Activated B cell treated with CpG ODN at 0.5 μM for 24 hours (primary cell): ENCODE data around the gene MATCAP1. TPM values are rescaled to one million over a fixed set of nuclear protein-coding genes. Genes with fewer than 3 reads are reported as not detected.

Experiments used
- ATAC-seq: fragments of 200-7000 bp; cut with Tn5 transposase; one replicate; pipeline ENCODE4 v1.10.0; 2021; ENCODE audit warnings: low read depth, mild to moderate bottlenecking, moderate library complexity
- CTCF ChIA-PET: fragments of 350-600 bp; sonication (Branson Sonifier 250); formaldehyde crosslinking; loops from one replicate; lab custom pipeline; 2021; ENCODE audit warnings: antibody characterized with exemption; lab: Charles Lee
- POLR2A ChIA-PET: fragments of 350-600 bp; sonication (Branson Sonifier 250); formaldehyde crosslinking; loops from one replicate; lab custom pipeline; 2021; ENCODE audit warnings: antibody characterized with exemption; lab: Charles Lee
- DNase-seq: peaks from one replicate; pipeline ENCODE4 v3.0.0; 2022
- H3K27ac Mint-ChIP-seq: one replicate; pipeline ENCODE4 v1.8.0; 2020; ENCODE audit warnings: mixed read lengths
- H3K27me3 Mint-ChIP-seq: one replicate; pipeline ENCODE4 v1.8.0; 2021; ENCODE audit warnings: mixed read lengths
- H3K36me3 Mint-ChIP-seq: one replicate; pipeline ENCODE4 v1.8.0; 2021; ENCODE audit warnings: low read depth, mixed read lengths
- H3K4me1 Mint-ChIP-seq: one replicate; pipeline ENCODE4 v1.8.0; 2021; ENCODE audit warnings: mixed read lengths
- H3K4me3 Mint-ChIP-seq: one replicate; pipeline ENCODE4 v1.8.0; 2020; ENCODE audit warnings: mild to moderate bottlenecking, mixed read lengths
- H3K9me3 Mint-ChIP-seq: one replicate; pipeline ENCODE4 v1.8.0; 2020; ENCODE audit warnings: mixed read lengths
- intact Hi-C: fragments of 100-400 bp; cut with micrococcal nuclease; formaldehyde crosslinking; loops from one replicate; pipeline ENCODE4 v1.15.1; 2024
- total RNA-seq: library from RNA; stranded (reverse); gene quantifications from 2 replicates; pipeline ENCODE4 v1.2.3, GENCODE V29; 2022
- TF ChIP-seq, protein P1 (sequence below): fragments of 200-600 bp; IDR thresholded peaks from one replicate; pipeline ENCODE4 v1.8.0; 2022; ENCODE audit warnings: antibody characterized with exemption, mild to moderate bottlenecking

MATCAP1 gene
- total RNA-seq, 1 donor from 2014 or later: 18.7 TPM

DNA sequence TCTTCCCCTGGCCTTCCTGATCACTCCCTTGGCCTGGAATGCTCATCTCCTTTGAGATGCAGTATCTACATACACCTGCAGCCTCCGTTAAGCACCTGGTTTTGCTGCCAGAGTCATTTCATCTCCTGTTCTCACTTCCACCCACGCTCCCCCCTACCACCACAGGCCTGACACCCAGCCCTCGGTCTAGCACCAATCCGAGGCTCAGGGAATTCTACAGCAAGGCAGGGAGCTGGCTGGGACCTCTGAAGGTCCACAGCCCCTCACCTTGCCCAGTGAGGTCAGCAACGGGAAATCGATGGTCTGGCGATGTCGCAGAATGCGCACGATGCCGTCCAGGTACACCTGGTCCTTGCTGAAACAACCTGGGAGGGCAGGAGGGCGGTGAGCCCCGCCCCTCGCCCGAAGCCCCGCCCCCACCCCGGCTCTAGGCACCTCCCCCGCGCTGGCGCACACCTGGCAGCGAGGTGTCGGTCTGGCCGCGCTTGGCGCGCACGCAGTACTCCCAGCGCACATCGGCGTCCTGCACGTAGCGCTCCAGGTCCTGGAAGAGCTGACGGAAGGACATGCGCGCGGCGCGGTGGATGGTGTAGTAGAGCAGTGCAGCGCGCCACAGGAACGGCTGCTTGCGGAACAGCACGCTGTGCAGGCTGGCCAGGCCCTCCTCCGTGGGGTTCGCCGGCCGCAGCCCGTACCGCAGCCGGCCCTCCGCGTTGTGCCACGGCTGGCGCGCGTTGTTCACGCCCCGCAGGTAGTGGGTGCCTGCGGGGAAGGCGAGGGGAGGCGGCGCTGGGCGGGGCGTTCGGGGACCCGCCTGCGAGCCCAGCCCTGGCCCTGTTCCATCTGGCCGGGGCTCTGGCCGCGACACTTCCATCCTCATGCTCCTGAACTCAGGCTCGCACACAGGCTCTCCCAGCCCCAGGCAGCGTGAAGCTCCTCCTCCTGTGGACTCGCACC lies 5.7 kb downstream of the MATCAP1 start:
- intact Hi-C loops: no loop called here
- H3K4me1 Mint-ChIP-seq: peaks cover 18% of the 10 kb centered on the region
- H3K27ac Mint-ChIP-seq: no peak overlapping the region
- peaks cover 35% of the 10 kb centered on the region for H3K27me3 Mint-ChIP-seq
- peak; percentile 51 for ATAC-seq
- TF ChIP-seq, protein P1, sequence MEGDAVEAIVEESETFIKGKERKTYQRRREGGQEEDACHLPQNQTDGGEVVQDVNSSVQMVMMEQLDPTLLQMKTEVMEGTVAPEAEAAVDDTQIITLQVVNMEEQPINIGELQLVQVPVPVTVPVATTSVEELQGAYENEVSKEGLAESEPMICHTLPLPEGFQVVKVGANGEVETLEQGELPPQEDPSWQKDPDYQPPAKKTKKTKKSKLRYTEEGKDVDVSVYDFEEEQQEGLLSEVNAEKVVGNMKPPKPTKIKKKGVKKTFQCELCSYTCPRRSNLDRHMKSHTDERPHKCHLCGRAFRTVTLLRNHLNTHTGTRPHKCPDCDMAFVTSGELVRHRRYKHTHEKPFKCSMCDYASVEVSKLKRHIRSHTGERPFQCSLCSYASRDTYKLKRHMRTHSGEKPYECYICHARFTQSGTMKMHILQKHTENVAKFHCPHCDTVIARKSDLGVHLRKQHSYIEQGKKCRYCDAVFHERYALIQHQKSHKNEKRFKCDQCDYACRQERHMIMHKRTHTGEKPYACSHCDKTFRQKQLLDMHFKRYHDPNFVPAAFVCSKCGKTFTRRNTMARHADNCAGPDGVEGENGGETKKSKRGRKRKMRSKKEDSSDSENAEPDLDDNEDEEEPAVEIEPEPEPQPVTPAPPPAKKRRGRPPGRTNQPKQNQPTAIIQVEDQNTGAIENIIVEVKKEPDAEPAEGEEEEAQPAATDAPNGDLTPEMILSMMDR: no peak
- ChIA-PET CTCF (interaction anchor here (1.3 to 1.9 kb wide), 2 partner anchors 7 to 20 kb away, joined by 4 to 10 read pairs; no protein-coding TSS in a partner anchor), POLR2A (interaction anchor here (0.7 to 0.9 kb wide), 2 partner anchors 8 to 209 kb away, joined by 3 to 7 read pairs; no protein-coding TSS in a partner anchor)
- peak overlapping the region; percentile 72 for H3K4me3 Mint-ChIP-seq
- no peaks in the 10 kb centered on the region for H3K36me3 Mint-ChIP-seq
- H3K9me3 Mint-ChIP-seq: no peaks in the 10 kb centered on the region
- DNase-seq: no peak

DNA sequence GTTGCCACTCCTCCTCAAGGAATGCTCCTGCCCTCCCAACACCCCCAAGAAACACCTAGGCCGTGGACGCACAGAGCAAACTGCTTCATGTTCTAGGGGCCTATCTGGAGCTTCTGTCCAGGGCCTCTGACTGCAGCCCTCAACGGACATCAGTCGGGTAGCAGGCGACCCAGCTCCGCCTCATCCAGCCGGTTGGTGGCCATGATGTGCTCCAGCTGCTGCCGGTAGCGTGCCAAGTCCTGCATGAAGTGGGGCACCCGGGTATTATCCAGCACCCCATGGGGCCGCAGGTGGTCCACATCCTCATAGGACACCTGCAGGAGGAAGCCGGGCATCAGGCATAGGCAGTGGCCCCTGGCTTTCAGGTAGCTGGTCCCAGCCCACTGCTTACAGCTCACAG lies 7.1 kb downstream of the MATCAP1 start:
- no peak for ATAC-seq
- intact Hi-C loops: no loop called here
- Mint-ChIP-seq H3K4me1 (peaks cover 18% of the 10 kb centered on the region), H3K36me3 (no peaks in the 10 kb centered on the region), H3K27ac (no peak overlapping the region), H3K4me3 (no peak overlapping the region), H3K9me3 (no peaks in the 10 kb centered on the region), H3K27me3 (peaks cover 42% of the 10 kb centered on the region)
- POLR2A ChIA-PET: interaction anchor here (0.9 kb wide), 1 partner anchor 9 kb away, joined by 3 read pairs; no protein-coding TSS in a partner anchor
- no peak for DNase-seq
- TF ChIP-seq, protein P1: no peak
- CTCF ChIA-PET: interaction anchor here (1.9 kb wide), 1 partner anchor 9 kb away, joined by 10 read pairs; no protein-coding TSS in a partner anchor

DNA sequence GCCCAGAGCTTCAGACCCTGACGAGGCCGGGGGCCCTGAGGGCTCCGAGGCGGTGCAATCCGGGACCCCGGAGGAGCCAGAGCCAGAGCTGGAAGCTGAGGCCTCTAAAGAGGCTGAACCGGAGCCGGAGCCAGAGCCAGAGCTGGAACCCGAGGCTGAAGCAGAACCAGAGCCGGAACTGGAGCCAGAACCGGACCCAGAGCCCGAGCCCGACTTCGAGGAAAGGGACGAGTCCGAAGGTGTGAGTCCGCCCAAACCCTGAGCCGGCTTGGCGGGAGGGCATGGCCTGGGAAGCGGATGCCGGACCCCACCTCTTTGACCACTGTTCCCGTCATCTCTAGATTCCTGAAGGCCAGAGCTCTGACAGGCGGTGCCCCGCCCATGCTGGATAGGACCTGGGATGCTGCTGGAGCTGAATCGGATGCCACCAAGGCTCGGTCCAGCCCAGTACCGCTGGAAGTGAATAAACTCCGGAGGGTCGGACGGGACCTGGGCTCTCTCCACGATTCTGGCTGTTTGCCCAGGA lies 9.0 kb downstream of the MATCAP1 start:
- ATAC-seq (no peak), DNase-seq (no peak)
- Mint-ChIP-seq H3K36me3 (no peaks in the 10 kb centered on the region), H3K27ac (no peak overlapping the region), H3K27me3 (peaks cover 57% of the 10 kb centered on the region), H3K4me1 (peaks cover 26% of the 10 kb centered on the region), H3K4me3 (peak overlapping the region; percentile 71), H3K9me3 (no peaks in the 10 kb centered on the region)
- ChIA-PET POLR2A (interaction anchor here (1.7 kb wide), 1 partner anchor 12 kb away, joined by 4 read pairs; no protein-coding TSS in a partner anchor), CTCF (interaction anchor here (1.3 to 1.8 kb wide), 3 partner anchors 14 to 157 kb away, joined by 4 to 6 read pairs (median 4); no protein-coding TSS in a partner anchor)
- intact Hi-C loops: loop anchor here (1.0 kb wide), 1 partner anchor 15 kb away; the partner anchor contains the start of genes FBXL8 and TRADD
- TF ChIP-seq, protein P1: no peak

DNA sequence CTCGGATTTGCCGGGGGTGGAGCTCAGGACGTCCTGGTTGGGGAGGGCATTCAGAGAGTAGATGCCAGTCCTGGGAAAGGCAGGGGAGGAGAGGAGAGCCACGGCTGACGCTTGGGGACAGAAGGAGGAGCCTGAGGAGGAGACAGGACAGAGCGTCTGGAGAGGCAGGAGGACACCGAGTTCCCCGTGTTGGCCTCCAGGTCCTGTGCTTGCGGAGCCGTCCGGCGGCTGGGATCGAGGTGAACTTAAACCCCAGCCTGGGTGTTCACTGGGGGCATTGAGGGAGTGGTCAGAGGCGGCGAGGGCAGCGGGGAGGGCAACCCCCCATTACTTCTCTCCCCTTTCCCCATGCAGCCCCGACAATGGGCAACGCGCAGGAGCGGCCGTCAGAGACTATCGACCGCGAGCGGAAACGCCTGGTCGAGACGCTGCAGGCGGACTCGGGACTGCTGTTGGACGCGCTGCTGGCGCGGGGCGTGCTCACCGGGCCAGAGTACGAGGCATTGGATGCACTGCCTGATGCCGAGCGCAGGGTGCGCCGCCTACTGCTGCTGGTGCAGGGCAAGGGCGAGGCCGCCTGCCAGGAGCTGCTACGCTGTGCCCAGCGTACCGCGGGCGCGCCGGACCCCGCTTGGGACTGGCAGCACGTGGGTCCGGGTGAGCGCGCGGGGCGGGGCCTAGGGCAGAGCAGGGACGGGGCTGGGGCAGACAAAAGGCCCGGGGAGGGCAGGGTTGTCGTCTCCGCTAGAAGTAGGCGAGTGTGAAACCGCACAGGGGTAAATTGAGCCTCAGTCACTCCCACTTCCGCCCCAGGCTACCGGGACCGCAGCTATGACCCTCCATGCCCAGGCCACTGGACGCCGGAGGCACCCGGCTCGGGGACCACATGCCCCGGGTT lies 9.7 kb downstream of the MATCAP1 start:
- intact Hi-C loops: loop anchor here (1.0 kb wide), 1 partner anchor 15 kb away; the partner anchor contains the start of genes FBXL8 and TRADD
- DNase-seq (peak; percentile 56), ATAC-seq (peak; percentile 72)
- Mint-ChIP-seq H3K4me3 (peak overlapping the region; percentile 71), H3K9me3 (no peaks in the 10 kb centered on the region), H3K27ac (no peak overlapping the region), H3K4me1 (peaks cover 28% of the 10 kb centered on the region), H3K36me3 (no peaks in the 10 kb centered on the region), H3K27me3 (peaks cover 59% of the 10 kb centered on the region)
- ChIA-PET POLR2A (interaction anchor here (1.1 to 1.7 kb wide), 2 partner anchors 11 to 144 kb away, joined by 3 to 4 read pairs; no protein-coding TSS in a partner anchor), CTCF (interaction anchor here (1.3 to 1.8 kb wide), 3 partner anchors 14 to 156 kb away, joined by 4 to 6 read pairs (median 4); no protein-coding TSS in a partner anchor)
- TF ChIP-seq, protein P1: no peak
